CD14-positive monocyte (primary cell): ENCODE data around the gene CCL14. TPM values are rescaled to one million over a fixed set of nuclear protein-coding genes. Genes with fewer than 3 reads are reported as not detected.

Experiments
- DNase-seq, 3 donors: peaks; one replicate each; pipeline ENCODE4 v3.0.0-alpha.2; 2011 to 2022
- H2AFZ ChIP-seq: 2 replicates; pipeline ENCODE4 v1.6.0; 2012; ENCODE audit warnings: mild to moderate bottlenecking, low read depth, low read length, inconsistent platforms; ENCODE audit not compliant: insufficient read depth, poor library complexity, severe bottlenecking
- H3K27ac ChIP-seq, 2 donors: 1 replicate in 1 of 2; 2 replicates in 1 of 2; pipeline ENCODE4 v1.5.1; 2012 to 2013; ENCODE audit warnings: low read length in 2 of 2, control low read depth in 1 of 2, inconsistent platforms in 1 of 2, low read depth in 1 of 2, mild to moderate bottlenecking in 1 of 2
- H3K27me3 ChIP-seq, 2 donors: one replicate each; pipeline versions ENCODE4 v1.6.0 to v1.6.1; 2011 to 2013; ENCODE audit warnings: low read length in 2 of 2; ENCODE audit not compliant: control insufficient read depth in 2 of 2, insufficient read depth in 2 of 2
- H3K36me3 ChIP-seq, 2 donors: replicated peaks in 1 of 2; 1 replicate in 1 of 2; 2 replicates in 1 of 2; pipeline versions ENCODE4 v1.5.1 to v1.6.1; 2012 to 2013; ENCODE audit warnings: low read length in 2 of 2, control low read depth in 1 of 2, inconsistent platforms in 1 of 2, mild to moderate bottlenecking in 1 of 2; ENCODE audit not compliant: insufficient read depth in 2 of 2, control insufficient read depth in 1 of 2
- H3K4me1 ChIP-seq, 2 donors: 1 replicate in 1 of 2; 2 replicates in 1 of 2; pipeline versions ENCODE4 v1.5.1 to v1.6.1; 2012 to 2013; ENCODE audit warnings: low read length in 2 of 2, control low read depth in 1 of 2, inconsistent platforms in 1 of 2, mild to moderate bottlenecking in 1 of 2, moderate library complexity in 1 of 2; ENCODE audit not compliant: insufficient read depth in 2 of 2, control insufficient read depth in 1 of 2
- H3K4me2 ChIP-seq: replicated peaks from 2 replicates; pipeline ENCODE3; 2012; ENCODE audit warnings: low read length, moderate library complexity, mild to moderate bottlenecking; ENCODE audit not compliant: poor library complexity, severe bottlenecking; ENCODE audit errors: extremely low read depth
- H3K4me3 ChIP-seq, 3 experiments: fragments of 200-600 bp in 1 of 3; sonication (generic) in 1 of 3; replicated peaks in 1 of 3; 1 replicate in 2 of 3; 2 replicates in 1 of 3; pipeline ENCODE4 v1.5.1; 2011 to 2013; ENCODE audit warnings: low read length in 3 of 3, mild to moderate bottlenecking in 3 of 3, control low read depth in 2 of 3, low read depth in 2 of 3, inconsistent platforms in 1 of 3, moderate library complexity in 1 of 3
- H3K79me2 ChIP-seq: 2 replicates; pipeline ENCODE4 v1.6.0; 2012; ENCODE audit warnings: mild to moderate bottlenecking, control low read depth, inconsistent platforms, low read length, moderate library complexity; ENCODE audit not compliant: insufficient read depth
- H3K9ac ChIP-seq: 2 replicates; pipeline ENCODE4 v1.6.0; 2017; ENCODE audit warnings: low read length, mild to moderate bottlenecking; ENCODE audit not compliant: insufficient read depth, poor library complexity, severe bottlenecking
- H3K9me3 ChIP-seq, 2 donors: replicated peaks in 1 of 2; 1 replicate in 1 of 2; 2 replicates in 1 of 2; pipeline versions ENCODE4 v1.5.1 to v1.6.1; 2012 to 2013; ENCODE audit warnings: low read length in 2 of 2, control low read depth in 1 of 2; ENCODE audit not compliant: control insufficient read depth in 1 of 2, insufficient read depth in 1 of 2
- H4K20me1 ChIP-seq: 2 replicates; pipeline ENCODE4 v1.6.0; 2012; ENCODE audit warnings: mild to moderate bottlenecking, low read length, control low read depth, moderate library complexity; ENCODE audit not compliant: insufficient read depth
- H3K27ac Mint-ChIP-seq, 7 donors: one replicate each; pipeline ENCODE4 v1.8.0; 2020; ENCODE audit warnings: mild to moderate bottlenecking in 7 of 7, mixed read lengths in 7 of 7, moderate library complexity in 6 of 7, inconsistent platforms in 2 of 7
- H3K27me3 Mint-ChIP-seq, 3 donors: one replicate each; pipeline ENCODE4 v1.8.0; 2021 to 2022; ENCODE audit warnings: low read depth in 3 of 3, mild to moderate bottlenecking in 3 of 3, mixed read lengths in 3 of 3, moderate library complexity in 3 of 3, inconsistent platforms in 1 of 3
- H3K36me3 Mint-ChIP-seq, 2 donors: one replicate each; pipeline ENCODE4 v1.8.0; 2020; ENCODE audit warnings: mixed read lengths in 2 of 2, inconsistent platforms in 1 of 2, mild to moderate bottlenecking in 1 of 2
- H3K4me1 Mint-ChIP-seq: one replicate; pipeline ENCODE4 v1.8.0; 2020; ENCODE audit warnings: mild to moderate bottlenecking, mixed read lengths
- H3K4me3 Mint-ChIP-seq, 2 donors: one replicate each; pipeline ENCODE4 v1.8.0; 2020; ENCODE audit warnings: mild to moderate bottlenecking in 2 of 2, mixed read lengths in 2 of 2, moderate library complexity in 1 of 2
- H3K9me3 Mint-ChIP-seq, 7 donors: one replicate each; pipeline ENCODE4 v1.8.0; 2020 to 2022; ENCODE audit warnings: mixed read lengths in 7 of 7, mild to moderate bottlenecking in 6 of 7, moderate library complexity in 6 of 7, inconsistent platforms in 2 of 7
- CTCF ChIP-seq: fragments of 200-600 bp; IDR thresholded peaks from one replicate; pipeline ENCODE4 v1.8.0; 2022; ENCODE audit warnings: antibody characterized with exemption, mild to moderate bottlenecking
- WGBS: methylation state at CpG from one replicate; pipeline ENCODE4 v1.1.5; 2013; ENCODE audit warnings: missing lambda C conversion rate; ENCODE audit not compliant: insufficient coverage; 5-methylcytosine and 5-hydroxymethylcytosine counted together
- intact Hi-C, 2 donors: fragments of 100-400 bp; cut with micrococcal nuclease; formaldehyde crosslinking; loops; one replicate each; pipeline versions ENCODE4 v1.15.0 to v1.15.1; 2023
- polyA plus RNA-seq, 3 donors: library from polyadenylated mRNA; depleted of rRNA in 1 of 3; unstranded in 2 of 3; stranded (reverse) in 1 of 3; fragments of 300-500 nt in 2 of 3; fragments of >200 nt in 1 of 3; fragmentation: Illumina TruSeq in 2 of 3; gene quantifications; 1 replicate in 2 of 3; 2 replicates in 1 of 3; pipeline ENCODE4 v1.2.3, GENCODE V29; 2012 to 2021

Gene CCL14
- polyA plus RNA-seq, 3 donors: not detected

GRCh38 chr17:35944151-35944550, 42.4 kb downstream of the CCL14 start:
- no peak overlapping the region for H3K4me2 ChIP-seq
- no peaks in the 10 kb centered on the region for H3K27me3 ChIP-seq
- H3K9me3 Mint-ChIP-seq: no peaks in the 10 kb centered on the region
- H3K4me1 Mint-ChIP-seq: no peaks in the 10 kb centered on the region
- no peak overlapping the region for H2AFZ ChIP-seq
- H3K36me3 Mint-ChIP-seq: no peaks in the 10 kb centered on the region
- H3K9me3 ChIP-seq: no peaks in the 10 kb centered on the region
- H3K4me3 Mint-ChIP-seq: no peak overlapping the region
- intact Hi-C loops: no loop called here
- no peak for TF ChIP-seq CTCF
- WGBS: 65% methylated on average over 2 of the region's 4 CpGs
- no peak overlapping the region for H3K27ac ChIP-seq
- DNase-seq: no peak
- H3K79me2 ChIP-seq: no peaks in the 10 kb centered on the region
- no peak overlapping the region for H3K9ac ChIP-seq
- no peak overlapping the region for H3K27ac Mint-ChIP-seq
- H3K4me3 ChIP-seq: no peak overlapping the region
- no peaks in the 10 kb centered on the region for H4K20me1 ChIP-seq
- H3K36me3 ChIP-seq: no peaks in the 10 kb centered on the region
- no peaks in the 10 kb centered on the region for H3K4me1 ChIP-seq
- H3K27me3 Mint-ChIP-seq: peaks cover 1 to 5% (median 1%) of the 10 kb centered on the region in 3 donors

- H3K9ac ChIP-seq: no peak within 1 kb of the TSS
- no peaks in the 10 kb centered on the region for H3K27me3 ChIP-seq
- no peaks in the 10 kb centered on the region for H3K4me1 ChIP-seq
- H3K27ac ChIP-seq: no peak within 1 kb of the TSS
- H4K20me1 ChIP-seq: no peaks in the 10 kb centered on the region
- no peaks in the 10 kb centered on the region for H3K36me3 ChIP-seq
- H2AFZ ChIP-seq: no peak within 1 kb of the TSS
- TF ChIP-seq CTCF: no peak
- Mint-ChIP-seq H3K4me1 (no peaks in the 10 kb centered on the region), H3K4me3 (no peak within 1 kb of the TSS), H3K27ac (no peak within 1 kb of the TSS), H3K36me3 (no peaks in the 10 kb centered on the region), H3K9me3 (no peaks in the 10 kb centered on the region), H3K27me3 (peaks cover 1 to 5% (median 1%) of the 10 kb centered on the region in 3 donors)
- intact Hi-C loops: no loop called here
- no peak within 1 kb of the TSS for H3K4me3 ChIP-seq
- no peaks in the 10 kb centered on the region for H3K9me3 ChIP-seq
- no CpG with 5 or more reads among the region's 2 CpGs for WGBS
- H3K4me2 ChIP-seq: no peak within 1 kb of the TSS
- DNase-seq: no peak
- no peaks in the 10 kb centered on the region for H3K79me2 ChIP-seq
Measured at GRCh38 chr17:35943537-35943936, 43.0 kb downstream of the CCL14 start, which contains the start of gene LYZL6. TSS of gene LYZL6 (minus strand) at chr17:35943713. CDS start at chr17:35939356, 4,357 bp downstream.
